ENCODE data around the gene DYNC1I2.
"Not testable (repeated sequence)": the region's sequence is repeated elsewhere in the genome, so short reads cannot be mapped to it uniquely, and the experiment has no call there.

The DYNC1I2 gene

GRCh38 chr2:171712051-171712450, 24.8 kb downstream of the DYNC1I2 start:
- no peak for DNase-seq (ENCODE audit: low read depth)

- DNase-seq (ENCODE audit: low read depth), result no peak
These were observed 31.5 kb downstream of the DYNC1I2 start for GRCh38 chr2:171718720-171719119.

- no peak for DNase-seq (ENCODE audit: low read depth)
These were observed 32.4 kb downstream of the DYNC1I2 start for GRCh38 chr2:171719660-171720059.

- no peak for DNase-seq (ENCODE audit: low read depth)
These were observed 36.7 kb downstream of the DYNC1I2 start for GRCh38 chr2:171723716-171724683.

GRCh38 chr2:171726847-171727450, 39.7 kb downstream of the DYNC1I2 start:
- DNase-seq (ENCODE audit: low read depth), result no peak

GRCh38 chr2:171728989-171729951, 42.0 kb downstream of the DYNC1I2 start:
- no peak for DNase-seq (ENCODE audit: low read depth)

- no peak for DNase-seq (ENCODE audit: low read depth)
These were observed 42.7 kb downstream of the DYNC1I2 start for GRCh38 chr2:171729952-171730317.

- DNase-seq (ENCODE audit: low read depth), result no peak
These were observed 48.9 kb downstream of the DYNC1I2 start for GRCh38 chr2:171735991-171736710.

- DNase-seq (ENCODE audit: low read depth), result no peak
These were observed 53.9 kb downstream of the DYNC1I2 start for GRCh38 chr2:171741189-171741588.

- DNase-seq (ENCODE audit: low read depth), result no peak
These were observed 55.5 kb downstream of the DYNC1I2 start for GRCh38 chr2:171742760-171743159.

- no peak for DNase-seq (ENCODE audit: low read depth)
These were observed 57.9 kb downstream of the DYNC1I2 start for GRCh38 chr2:171745141-171745540.

GRCh38 chr2:171745806-171746205, 58.5 kb downstream of the DYNC1I2 start:
- DNase-seq (ENCODE audit: low read depth), result no peak

- no peak for DNase-seq (ENCODE audit: low read depth)
These were observed 60.1 kb downstream of the DYNC1I2 start for GRCh38 chr2:171747371-171747770.

GRCh38 chr2:171754254-171754939, 67.1 kb downstream of the DYNC1I2 start:
- no peak for DNase-seq (ENCODE audit: low read depth)

- not testable (repeated sequence) for DNase-seq (ENCODE audit: low read depth)
These were observed 71.5 kb downstream of the DYNC1I2 start for GRCh38 chr2:171758762-171759161.

GRCh38 chr2:171761176-171761575, 73.9 kb downstream of the DYNC1I2 start:
- not testable (repeated sequence) for DNase-seq (ENCODE audit: low read depth)

- no peak for DNase-seq (ENCODE audit: low read depth)
These were observed 75.8 kb downstream of the DYNC1I2 start for GRCh38 chr2:171762879-171763573.

- no peak for DNase-seq (ENCODE audit: low read depth)
These were observed 76.3 kb downstream of the DYNC1I2 start for GRCh38 chr2:171763602-171764001.

GRCh38 chr2:171771463-171771862, 84.2 kb downstream of the DYNC1I2 start:
- no peak for DNase-seq (ENCODE audit: low read depth)

GRCh38 chr2:171772373-171772772, 85.1 kb downstream of the DYNC1I2 start:
- DNase-seq (ENCODE audit: low read depth), result no peak
